Hematopoietic multipotent progenitor cell treated with erythropoietin and hydrocortisone succinate and interleukin-3 and kit ligand, for 6 days (in vitro differentiated cells): ENCODE results near the gene CCP110.
A peak's percentile ranks its signal among the peaks of the same experiment; 100 is the strongest.

Source experiments
- DNase-seq: peaks from one replicate; pipeline ENCODE4 v3.0.0-alpha.2; 2015

CCP110 gene

DNA sequence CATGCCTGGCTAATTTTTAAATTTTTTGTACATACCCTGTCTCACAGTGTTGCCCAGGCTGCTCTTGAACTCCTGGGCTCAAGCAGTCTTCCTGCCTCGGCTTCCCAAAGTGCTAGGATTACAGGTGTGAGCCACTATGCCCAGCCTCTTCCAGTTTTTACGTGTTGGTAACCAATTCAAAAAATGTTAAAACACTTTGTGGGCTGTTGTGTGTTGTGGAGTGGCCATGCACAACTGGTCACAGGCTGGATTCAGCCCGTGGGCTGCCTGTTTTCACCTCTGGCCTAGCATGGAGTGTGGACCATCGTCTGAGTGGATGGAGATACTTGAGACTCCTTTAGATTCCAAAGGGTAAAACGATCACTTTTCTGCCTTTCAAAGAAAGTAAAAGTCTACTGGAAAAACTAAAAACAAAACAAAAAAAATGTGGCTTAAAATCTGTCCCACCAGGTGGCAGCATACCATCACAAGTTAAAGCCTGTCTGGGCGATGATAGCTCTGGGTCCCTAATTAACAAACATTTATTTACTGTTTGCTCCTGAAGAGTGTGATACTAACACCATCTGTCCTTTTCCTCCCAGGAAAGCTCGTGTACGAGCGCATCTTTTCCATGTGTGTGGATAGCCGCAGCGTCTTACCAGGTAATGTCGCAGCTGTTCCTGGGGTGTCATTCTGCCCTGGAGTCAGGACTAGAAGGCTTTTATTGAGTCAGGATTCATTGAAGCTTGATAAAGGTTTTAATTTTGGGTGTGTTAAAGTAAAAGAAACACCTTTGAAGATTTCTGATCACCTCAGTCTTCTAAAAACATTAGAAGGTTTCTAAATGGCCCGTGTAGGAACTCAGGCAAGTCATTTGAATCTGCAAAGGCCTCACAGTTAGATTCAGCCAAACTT lies 77.6 kb downstream of the CCP110 start:
- DNase-seq: peak; percentile 65
